Panc1 (cell line): Measurements from ENCODE around the gene PANK1.

Experiments
- POLR2AphosphoS5 ChIP-seq: IDR thresholded peaks from 2 replicates; pipeline ENCODE4 v1.6.1; 2012; ENCODE audit warnings: mild to moderate bottlenecking, low read depth, low read length, moderate library complexity
- TCF7L2 ChIP-seq: IDR thresholded peaks from 2 replicates; pipeline ENCODE4 v1.6.1; 2011; ENCODE audit warnings: mild to moderate bottlenecking, low read depth, low read length, inconsistent platforms
- TF ChIP-seq, protein P1 (sequence below): fragments of 450-650 bp; IDR thresholded peaks from 2 replicates; pipeline ENCODE4 v1.5.1; 2017; ENCODE audit warnings: mild to moderate bottlenecking
- TF ChIP-seq, protein P2 (sequence below), 2 experiments: IDR thresholded peaks; 2 replicates each; pipeline ENCODE4 v1.6.1; 2011 to 2012; ENCODE audit warnings: low read depth in 2 of 2, control low read depth in 1 of 2, low read length in 1 of 2, mild to moderate bottlenecking in 1 of 2, moderate library complexity in 1 of 2; ENCODE audit not compliant: insufficient read depth in 1 of 2

GRCh38 chr10:89590326-89590725 lies 54.7 kb downstream of the PANK1 start:
- TF ChIP-seq, protein P1, sequence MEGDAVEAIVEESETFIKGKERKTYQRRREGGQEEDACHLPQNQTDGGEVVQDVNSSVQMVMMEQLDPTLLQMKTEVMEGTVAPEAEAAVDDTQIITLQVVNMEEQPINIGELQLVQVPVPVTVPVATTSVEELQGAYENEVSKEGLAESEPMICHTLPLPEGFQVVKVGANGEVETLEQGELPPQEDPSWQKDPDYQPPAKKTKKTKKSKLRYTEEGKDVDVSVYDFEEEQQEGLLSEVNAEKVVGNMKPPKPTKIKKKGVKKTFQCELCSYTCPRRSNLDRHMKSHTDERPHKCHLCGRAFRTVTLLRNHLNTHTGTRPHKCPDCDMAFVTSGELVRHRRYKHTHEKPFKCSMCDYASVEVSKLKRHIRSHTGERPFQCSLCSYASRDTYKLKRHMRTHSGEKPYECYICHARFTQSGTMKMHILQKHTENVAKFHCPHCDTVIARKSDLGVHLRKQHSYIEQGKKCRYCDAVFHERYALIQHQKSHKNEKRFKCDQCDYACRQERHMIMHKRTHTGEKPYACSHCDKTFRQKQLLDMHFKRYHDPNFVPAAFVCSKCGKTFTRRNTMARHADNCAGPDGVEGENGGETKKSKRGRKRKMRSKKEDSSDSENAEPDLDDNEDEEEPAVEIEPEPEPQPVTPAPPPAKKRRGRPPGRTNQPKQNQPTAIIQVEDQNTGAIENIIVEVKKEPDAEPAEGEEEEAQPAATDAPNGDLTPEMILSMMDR = no peak
- no peak for TF ChIP-seq POLR2AphosphoS5
- no peak for TF ChIP-seq TCF7L2
- TF ChIP-seq, protein P2, sequence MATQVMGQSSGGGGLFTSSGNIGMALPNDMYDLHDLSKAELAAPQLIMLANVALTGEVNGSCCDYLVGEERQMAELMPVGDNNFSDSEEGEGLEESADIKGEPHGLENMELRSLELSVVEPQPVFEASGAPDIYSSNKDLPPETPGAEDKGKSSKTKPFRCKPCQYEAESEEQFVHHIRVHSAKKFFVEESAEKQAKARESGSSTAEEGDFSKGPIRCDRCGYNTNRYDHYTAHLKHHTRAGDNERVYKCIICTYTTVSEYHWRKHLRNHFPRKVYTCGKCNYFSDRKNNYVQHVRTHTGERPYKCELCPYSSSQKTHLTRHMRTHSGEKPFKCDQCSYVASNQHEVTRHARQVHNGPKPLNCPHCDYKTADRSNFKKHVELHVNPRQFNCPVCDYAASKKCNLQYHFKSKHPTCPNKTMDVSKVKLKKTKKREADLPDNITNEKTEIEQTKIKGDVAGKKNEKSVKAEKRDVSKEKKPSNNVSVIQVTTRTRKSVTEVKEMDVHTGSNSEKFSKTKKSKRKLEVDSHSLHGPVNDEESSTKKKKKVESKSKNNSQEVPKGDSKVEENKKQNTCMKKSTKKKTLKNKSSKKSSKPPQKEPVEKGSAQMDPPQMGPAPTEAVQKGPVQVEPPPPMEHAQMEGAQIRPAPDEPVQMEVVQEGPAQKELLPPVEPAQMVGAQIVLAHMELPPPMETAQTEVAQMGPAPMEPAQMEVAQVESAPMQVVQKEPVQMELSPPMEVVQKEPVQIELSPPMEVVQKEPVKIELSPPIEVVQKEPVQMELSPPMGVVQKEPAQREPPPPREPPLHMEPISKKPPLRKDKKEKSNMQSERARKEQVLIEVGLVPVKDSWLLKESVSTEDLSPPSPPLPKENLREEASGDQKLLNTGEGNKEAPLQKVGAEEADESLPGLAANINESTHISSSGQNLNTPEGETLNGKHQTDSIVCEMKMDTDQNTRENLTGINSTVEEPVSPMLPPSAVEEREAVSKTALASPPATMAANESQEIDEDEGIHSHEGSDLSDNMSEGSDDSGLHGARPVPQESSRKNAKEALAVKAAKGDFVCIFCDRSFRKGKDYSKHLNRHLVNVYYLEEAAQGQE (IDR thresholded peaks at IDR 0.05; ENCODE audit: insufficient read depth in 1 of 2, low read depth in 2 of 2, low read length in 1 of 2) = no peak
